GM12874 (cell line): ENCODE measurements around the gene MDC1.

Experiments used
- TF ChIP-seq, protein P1 (sequence below): IDR thresholded peaks from 2 replicates; pipeline ENCODE4 v1.5.1; 2011; ENCODE audit warnings: low read depth, mild to moderate bottlenecking, control low read depth, low read length, moderate library complexity; ENCODE audit not compliant: insufficient read depth

MDC1 gene

DNA sequence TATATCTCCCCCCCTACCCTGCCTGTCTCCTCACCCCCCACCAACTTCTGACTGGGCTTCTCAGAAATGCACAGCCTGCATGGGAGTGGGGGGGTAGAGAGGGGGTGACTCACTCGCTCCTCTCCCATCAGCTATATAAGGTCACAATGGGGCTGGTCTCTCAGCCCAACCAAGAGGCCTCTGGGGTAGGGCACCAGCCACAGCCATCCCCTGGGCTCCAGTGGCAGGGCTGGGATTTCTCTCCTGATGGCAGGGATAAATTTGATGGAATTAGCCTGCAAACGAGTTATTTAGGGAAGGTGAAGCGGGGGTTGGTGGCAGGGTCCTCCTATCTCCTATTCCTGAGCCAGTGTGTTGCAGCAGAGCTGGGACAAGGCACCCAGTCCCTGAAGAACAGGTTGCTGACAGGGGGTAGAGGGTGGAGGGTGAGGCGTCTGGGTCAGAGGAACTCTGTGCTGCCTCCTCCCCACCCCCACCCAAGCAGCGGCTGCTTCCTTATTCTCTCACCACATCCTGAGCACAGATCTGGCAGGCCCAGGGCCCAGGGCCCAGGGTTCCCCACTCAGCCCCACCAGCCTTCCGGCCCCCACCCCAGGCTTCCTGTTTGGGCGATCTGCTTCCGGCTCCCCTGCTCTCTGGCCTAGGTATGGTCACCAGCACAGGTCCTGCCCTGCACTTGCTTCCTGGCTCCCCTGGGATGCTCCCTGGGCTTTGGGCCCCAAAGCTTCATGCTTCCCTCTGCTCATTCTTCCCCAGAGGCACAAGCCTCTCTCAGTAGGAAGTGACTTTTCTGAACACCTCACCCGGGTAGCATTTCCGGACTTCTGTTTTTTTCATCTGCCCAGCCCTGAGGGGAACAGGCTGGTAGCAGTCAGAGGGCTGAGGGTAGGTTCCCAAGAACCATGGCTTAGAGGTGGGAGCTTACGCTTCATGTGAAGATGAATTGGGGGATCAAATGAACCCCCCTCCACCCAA lies 34.7 kb downstream of the MDC1 start:
- TF ChIP-seq, protein P1, sequence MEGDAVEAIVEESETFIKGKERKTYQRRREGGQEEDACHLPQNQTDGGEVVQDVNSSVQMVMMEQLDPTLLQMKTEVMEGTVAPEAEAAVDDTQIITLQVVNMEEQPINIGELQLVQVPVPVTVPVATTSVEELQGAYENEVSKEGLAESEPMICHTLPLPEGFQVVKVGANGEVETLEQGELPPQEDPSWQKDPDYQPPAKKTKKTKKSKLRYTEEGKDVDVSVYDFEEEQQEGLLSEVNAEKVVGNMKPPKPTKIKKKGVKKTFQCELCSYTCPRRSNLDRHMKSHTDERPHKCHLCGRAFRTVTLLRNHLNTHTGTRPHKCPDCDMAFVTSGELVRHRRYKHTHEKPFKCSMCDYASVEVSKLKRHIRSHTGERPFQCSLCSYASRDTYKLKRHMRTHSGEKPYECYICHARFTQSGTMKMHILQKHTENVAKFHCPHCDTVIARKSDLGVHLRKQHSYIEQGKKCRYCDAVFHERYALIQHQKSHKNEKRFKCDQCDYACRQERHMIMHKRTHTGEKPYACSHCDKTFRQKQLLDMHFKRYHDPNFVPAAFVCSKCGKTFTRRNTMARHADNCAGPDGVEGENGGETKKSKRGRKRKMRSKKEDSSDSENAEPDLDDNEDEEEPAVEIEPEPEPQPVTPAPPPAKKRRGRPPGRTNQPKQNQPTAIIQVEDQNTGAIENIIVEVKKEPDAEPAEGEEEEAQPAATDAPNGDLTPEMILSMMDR = no peak

DNA sequence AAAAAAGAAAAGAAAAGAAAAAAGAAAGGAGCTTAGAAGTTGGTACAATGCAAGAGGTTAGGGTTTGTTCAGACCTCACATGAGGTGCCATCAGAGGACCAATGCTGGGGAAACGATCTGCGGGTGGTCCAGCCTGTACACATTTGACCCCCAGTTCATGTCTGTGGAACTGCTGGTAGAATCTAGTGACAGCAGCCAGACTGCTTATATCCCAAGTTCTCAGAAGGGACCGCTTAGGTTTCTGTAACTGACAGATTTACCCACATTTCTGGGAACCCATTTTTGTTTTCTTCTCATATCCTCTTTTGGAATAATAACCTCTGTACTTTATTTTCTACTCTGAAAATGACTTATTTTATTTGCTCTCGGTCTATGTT lies 35.3 kb downstream of the MDC1 start:
- TF ChIP-seq, protein P1 = no peak

DNA sequence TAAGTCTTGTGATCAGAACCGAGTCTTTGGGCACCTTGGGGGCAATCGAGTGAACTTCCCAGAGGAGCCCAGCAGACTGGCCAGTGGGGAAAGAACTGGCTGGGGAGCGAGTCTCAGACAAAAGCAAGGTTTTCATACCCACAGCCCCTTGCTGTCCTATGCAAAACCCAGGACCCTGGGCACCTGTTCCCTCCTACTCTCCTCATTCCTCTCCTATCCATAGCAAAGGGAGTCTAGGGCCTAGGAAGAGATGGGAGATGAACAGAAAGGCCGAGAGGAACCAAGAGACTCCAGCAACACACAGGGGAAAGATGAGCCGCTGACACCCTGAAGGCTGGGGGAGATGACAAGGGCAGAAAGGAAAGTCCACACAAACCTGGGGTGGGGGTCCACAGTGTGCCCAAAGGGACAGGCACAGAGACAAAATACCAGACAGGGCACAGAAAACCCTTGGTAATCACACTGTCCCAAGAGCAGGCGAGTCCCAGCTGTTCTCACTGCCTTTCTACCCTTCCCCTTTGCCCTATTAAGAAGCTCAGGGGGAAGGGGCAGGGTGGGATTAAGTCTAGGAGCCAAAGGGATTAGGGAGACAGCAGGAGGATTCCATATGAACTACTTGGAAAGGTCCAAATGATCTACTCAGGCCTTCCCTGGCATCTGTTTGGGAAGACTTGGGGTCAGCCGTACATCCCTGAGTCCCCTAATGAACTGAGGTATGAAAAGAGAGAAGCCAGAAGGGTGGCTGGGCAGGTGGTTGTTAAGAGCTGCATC lies 37.1 kb downstream of the MDC1 start:
- TF ChIP-seq, protein P1 = no peak

DNA sequence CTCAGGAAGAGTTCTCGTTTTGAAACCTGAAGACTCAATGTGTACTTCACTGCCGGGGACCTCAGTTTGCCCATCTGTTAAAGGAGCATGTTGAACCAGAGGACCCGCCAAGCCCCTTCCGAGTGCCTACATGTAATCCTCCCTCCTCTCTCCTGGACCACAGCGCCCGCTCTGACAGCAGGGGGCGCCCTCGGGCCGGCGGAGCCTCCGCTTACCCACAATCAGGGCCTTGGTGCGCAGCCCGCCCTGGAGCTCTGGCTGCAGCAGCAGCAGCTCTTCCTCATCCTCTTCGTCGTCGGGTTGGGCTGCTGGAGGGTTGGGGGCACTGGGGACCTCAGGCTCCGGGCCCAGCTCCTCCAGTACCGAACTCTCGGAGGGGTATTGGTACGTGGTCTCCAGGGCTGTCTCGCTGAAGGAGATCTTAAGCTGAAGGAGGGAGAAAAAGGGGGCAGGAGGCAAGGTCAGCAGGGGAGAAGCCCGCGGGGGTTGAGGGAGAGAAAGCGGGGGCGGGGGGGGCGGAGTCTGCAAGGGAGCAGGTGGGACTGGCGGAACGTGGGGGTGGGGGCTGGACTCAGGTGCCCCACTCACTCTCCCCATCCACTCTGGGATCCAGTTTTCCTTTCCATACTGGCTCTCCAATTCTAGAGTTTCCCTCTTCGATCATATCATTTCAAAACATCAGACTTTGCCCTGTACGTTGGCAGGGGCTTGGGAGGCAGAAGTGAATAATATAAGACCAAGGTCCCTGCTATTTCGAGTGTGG lies 37.9 kb downstream of the MDC1 start:
- TF ChIP-seq, protein P1 = peak; percentile 97

DNA sequence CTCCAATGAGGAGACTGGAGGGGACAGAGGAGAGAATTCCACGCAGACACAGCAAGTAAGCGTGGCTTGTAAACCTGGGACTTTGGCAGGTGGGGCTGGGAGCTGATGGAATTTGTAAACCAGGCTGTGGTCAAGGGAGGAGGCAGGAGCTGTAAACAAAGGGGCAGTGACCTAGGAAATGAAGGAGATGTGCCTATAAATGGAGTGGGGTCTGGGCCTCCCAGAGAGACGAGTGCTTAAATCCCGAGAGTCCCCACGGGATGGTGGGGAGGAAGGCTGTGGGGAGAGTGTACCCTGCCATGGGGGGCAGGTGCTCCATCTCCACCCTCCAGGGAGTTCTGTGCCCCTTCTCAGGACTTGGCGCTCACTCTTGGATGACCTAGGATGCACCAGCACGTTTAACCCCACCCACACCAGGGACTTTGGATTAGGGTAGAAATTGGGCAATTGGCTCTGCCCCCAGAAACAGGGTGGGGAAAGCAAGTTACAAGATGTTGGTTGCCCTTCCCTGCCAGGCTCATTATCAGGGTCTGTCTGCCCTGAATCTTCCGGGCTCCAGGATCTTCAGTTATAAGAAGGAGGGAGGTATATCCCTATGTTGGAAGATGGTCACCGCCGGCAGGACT lies 40.3 kb downstream of the MDC1 start:
- TF ChIP-seq, protein P1 = no peak

DNA sequence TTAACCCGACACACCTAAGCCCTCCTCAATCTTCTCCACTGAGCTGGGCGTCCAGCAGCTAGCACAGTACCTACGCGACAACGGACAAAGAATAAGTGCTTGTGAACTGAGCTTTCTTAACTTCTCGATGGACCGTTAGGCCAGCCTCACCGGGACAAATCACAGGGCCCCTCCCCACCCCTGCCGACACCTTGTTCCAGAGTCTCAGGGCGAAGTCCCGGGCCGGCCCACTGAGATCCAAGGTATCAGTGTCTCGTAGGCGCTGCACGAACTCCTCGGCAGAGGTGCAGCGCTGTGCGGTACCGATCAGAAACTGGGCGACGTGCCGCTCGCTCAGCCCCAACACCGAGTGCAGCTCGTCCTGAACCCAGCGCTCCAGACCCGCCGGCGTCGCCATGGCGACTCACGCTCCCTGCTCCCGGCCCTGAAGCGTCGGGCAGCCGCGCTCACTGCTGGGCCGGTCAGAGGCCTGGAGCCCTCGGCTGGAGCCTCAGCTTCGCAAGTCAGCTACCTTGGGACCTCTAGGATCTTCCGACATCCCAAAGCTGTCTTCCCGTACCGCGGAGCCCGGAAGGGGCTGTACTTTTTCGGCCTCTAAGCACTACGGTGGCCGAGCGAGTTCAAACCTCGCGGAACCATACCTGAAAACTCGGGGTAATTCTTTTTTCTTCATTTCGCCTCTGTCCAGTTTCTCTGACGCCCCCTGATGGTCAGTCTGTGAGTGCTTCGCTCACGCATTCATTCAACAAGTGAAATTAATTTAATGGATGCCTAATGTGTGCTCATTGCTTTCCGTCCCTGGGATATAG lies 44.4 kb downstream of the MDC1 start, which contains the start of gene DHX16:
TSS of gene DHX16 (minus strand) at position 562 of the 809 bp plus-strand sequence. CDS start at position 397, 165 bp downstream.
- TF ChIP-seq, protein P1 = peak; percentile 77
